ENCODE measurements around the gene ZNF236.

- no peak for TF ChIP-seq EZH2 (IDR thresholded peaks at IDR 0.05; ENCODE audit: borderline replicate concordance, low read length)
- no peak for TF ChIP-seq CTCF (IDR thresholded peaks at IDR 0.05; ENCODE audit: low read length)
Measured at GRCh38 chr18:76860411-76860810, 38.1 kb downstream of the ZNF236 start.
